ENCODE measurements around the gene NDUFC1.
A peak's percentile ranks its signal among the peaks of the same experiment; 100 is the strongest.

Gene NDUFC1

GRCh38 chr4:139245590-139245989 lies 56.7 kb downstream of the NDUFC1 start:
- DNase-seq: peak; percentile 69

GRCh38 chr4:139243448-139244365 lies 58.6 kb downstream of the NDUFC1 start:
- peak; percentile 96 for DNase-seq

- peak; percentile 92 for DNase-seq
Measured at GRCh38 chr4:139242511-139243051, 59.7 kb downstream of the NDUFC1 start.

- no peak for DNase-seq
Measured at GRCh38 chr4:139241784-139242151, 60.5 kb downstream of the NDUFC1 start.

- DNase-seq: no peak
Measured at GRCh38 chr4:139241086-139241783, 61.0 kb downstream of the NDUFC1 start.
